GM18520 (cell line): Measurements from ENCODE around the gene RNGTT.

Source experiments
- ATAC-seq: cut with Tn5 transposase; IDR thresholded peaks from one replicate; pipeline ENCODE4 v1.9.1; 2021; ENCODE audit not compliant: unreplicated experiment

RNGTT gene

DNA sequence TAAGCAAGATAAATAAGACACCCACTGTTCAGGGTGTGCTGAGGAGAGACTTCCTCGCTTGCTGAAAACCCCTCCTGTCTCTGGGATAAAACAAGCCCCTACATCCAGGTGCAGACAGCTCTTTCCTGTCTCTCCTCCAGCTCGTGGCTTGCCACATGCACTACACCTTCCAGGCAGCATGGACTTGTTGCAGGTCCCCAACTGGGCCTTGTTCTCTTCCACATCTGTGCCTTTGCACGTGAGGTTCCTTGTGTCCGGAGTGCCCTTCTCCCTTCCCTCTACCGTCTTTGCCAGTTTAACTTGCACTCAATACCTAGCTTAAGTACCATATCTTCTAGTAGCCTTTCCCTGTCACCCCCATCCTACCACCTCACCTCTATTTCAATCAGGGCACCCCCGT, 397.6 kb downstream of the RNGTT start:
- ATAC-seq, result no peak

DNA sequence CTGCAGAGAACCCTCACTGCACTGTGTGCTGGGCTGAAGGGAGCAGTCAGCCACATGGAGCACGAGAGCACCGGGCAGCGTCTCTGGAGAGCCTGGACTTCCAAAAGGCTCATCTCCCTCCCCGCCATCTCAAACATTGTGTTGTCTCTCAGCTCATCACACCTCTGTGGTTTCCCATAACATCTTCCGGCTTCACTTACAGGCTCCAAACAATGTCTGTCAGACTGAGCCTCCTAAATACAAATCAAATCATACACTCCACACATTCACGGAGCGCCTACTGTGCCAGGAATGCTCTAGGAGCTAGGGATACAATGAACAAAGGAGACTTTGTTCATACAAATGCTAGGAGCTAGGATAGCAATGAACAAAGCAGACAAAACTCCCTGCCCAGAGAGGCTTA, 398.0 kb downstream of the RNGTT start:
- no peak for ATAC-seq

DNA sequence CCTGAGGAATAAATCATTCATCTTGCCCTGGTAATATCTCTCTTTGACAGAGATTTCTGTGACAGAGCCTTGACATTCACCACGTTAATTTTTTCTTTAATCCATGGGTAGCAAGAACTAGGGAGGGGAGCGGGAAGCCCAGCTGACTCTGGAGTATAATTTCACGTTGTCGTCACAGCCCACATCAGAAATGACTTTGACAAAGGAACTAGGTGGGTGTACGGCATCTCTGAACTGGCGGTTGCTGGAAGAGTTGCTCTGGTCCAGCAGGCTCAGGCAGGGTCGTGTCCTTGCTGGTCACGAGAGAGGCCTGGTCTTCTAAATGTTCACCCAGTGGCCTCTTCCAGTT, 400.2 kb downstream of the RNGTT start:
- ATAC-seq, result no peak

DNA sequence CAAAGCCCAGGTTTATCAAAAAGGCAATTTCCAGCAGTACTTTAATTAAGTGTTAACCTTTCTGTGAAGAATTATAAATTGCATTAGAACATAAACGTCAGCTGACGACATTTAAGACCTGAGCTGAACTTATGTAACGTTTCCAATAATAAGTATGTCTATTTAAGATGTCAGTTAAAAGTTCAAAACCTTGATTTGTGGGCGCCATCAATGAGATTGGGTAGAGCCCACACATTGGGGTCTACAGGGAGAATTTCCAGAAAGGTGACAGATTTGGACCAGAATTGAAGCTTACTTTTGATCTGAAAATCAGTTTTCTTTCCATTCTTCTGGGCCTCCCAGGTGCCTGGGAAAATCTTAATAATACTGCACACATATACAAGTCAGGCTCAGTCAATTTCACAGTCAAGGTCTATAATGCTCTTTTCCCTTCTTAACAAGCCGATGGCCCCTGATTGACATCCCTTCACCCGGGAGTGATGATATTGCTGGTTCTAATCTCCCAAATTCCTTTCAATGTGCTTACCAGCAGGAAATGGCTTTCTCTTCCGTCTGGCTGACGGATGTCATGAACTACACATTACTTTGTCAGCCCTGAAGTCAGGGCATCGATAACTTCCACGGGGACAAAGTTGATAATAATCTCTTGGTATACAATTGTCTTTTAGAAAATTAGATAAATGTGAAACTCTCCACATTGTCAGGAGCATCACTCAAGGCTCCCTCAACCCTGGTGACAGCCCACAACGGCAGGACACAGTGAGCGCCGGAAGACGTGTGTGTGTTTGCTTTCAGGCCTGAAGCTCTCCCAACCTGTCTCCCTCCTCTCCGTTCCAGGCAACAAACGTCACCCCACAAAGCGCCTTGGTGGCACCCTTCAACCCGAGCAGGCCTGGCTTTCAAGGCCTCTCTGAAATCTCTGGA, 400.8 kb downstream of the RNGTT start:
- no peak for ATAC-seq

DNA sequence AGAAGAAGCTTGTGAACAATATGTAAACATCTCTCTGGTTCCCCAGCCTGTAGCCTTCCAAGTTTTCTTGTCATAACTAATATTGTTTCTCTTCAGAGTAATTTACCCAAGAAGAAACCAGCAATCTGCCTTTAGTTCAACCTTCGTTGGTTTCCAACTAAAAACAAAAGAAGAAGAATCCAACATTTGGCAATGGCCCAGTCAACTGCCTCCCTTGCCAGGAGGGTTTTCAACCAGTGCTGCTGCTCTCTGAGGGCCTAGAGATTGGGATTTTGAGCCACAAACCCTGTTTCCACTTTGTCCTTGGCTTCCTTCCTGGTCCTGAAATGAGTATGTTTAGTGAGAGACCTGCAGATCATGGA, 401.5 kb downstream of the RNGTT start:
- no peak for ATAC-seq

DNA sequence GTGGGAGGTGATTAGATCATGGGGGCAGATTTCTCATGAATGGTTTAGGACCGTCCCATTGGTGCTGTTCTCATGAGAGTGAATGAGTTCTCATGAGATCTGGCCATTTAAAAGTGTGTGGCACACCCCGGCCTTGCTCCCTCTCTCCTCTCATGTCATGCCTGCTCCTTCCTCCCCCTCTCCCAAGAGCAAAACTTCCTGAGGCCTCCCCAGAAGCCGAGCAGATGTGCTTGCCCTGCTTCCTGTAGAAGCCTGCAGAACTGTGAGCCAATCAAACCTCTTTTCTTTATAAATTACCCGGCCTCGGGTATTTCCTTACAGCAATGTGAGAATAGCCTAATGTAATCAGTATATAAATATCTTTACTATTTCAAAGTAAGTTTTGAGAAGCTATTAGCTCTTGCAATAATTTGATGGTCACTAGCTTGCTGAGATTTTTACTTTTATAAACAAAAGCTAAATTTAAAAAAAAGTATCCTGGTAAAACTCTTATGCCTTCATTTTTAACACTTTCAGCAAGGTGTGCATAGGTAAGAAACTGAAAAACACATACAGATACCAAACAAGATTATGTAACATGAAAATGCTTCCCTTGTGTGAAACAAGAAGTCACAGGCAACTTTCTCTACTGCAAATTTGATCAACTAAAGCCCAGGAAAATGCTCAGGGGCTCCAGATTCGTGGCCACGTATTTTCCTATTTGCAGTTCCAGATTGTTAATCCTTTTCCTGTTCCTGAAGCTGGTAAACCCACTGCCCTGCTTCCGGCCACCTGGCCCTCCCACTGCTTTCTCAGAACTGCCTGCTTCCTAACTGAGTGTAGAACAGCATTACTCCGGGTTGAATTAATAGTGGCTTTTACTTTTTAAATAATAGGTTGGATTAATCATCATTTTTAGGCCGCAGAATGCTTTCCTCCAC, 402.1 kb downstream of the RNGTT start:
- no peak for ATAC-seq
